SU-DHL-6 (cell line): Measurements from ENCODE around the gene GATAD2A.

Experiments
- CTCF ChIP-seq: fragments of 200-600 bp; sonication (generic); IDR thresholded peaks from one replicate; pipeline ENCODE4 v1.5.1; 2017; ENCODE audit warnings: antibody characterized with exemption, mild to moderate bottlenecking, low read length, moderate library complexity; ENCODE audit not compliant: insufficient read depth, poor library complexity, severe bottlenecking
- EZH2phosphoT487 ChIP-seq: fragments of 200-600 bp; sonication (generic), shearing (Covaris generic); conservative IDR thresholded peaks from 2 replicates; pipeline ENCODE4 v1.6.1; 2018; ENCODE audit warnings: mild to moderate bottlenecking, antibody characterized with exemption, low read length, moderate library complexity, mixed read lengths

DNA sequence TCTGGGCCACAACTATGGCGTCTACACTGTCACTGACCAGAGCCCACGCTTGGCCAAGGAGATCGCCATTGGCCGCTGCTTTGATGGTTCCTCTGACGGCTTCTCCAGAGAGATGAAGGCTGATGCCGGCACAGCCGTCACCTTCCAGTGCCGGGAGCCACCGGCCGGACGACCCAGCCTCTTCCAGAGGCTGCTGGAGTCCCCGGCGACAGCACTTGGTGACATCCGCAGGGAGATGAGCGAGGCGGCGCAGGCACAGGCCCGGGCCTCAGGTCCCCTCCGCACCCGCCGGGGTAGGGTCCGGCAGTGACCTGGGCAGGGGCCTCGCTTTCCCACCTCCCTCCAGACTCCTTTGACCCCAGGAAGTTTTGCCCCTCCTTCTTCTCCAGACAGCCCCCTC, 140.2 kb downstream of the GATAD2A start:
- no peak for TF ChIP-seq CTCF
- TF ChIP-seq EZH2phosphoT487, result no peak
